ENCODE measurements around the gene HOXA1.

- TF ChIP-seq CTCF (IDR thresholded peaks at IDR 0.05) (no peak), POLR2A (IDR thresholded peaks at IDR 0.05; ENCODE audit: low read depth) (no peak), POLR2AphosphoS5 (IDR thresholded peaks at IDR 0.05) (no peak), EP300 (IDR thresholded peaks at IDR 0.05) (no peak)
Observed at GRCh38 chr7:27073076-27073475, 22.7 kb downstream of the HOXA1 start.

Measured in esophagus muscularis mucosa (tissue), 4 donors.